K562 (cell line): Measurements from ENCODE around the gene E2F1. TPM values are rescaled to one million over a fixed set of nuclear protein-coding genes. Genes with fewer than 3 reads are reported as not detected.

ENCODE experiments used
- ATAC-seq: fragments of 200-7000 bp; cut with Tn5 transposase; 3 replicates; pipeline ENCODE4 v1.9.1; 2020; ENCODE audit warnings: moderate library complexity
- BruUV-seq: library from RNA; stranded (reverse); fragments of 400-500 nt; replicated peaks from 2 replicates; lab custom pipeline; 2021; lab: Mats Ljungman, UMichigan
- CTCF ChIA-PET: fragments of 300-600 bp; formaldehyde crosslinking; extraction: SDS; loops from one replicate; lab custom pipeline; 2021; ENCODE audit warnings: low intra/inter-chr PET ratio; lab: Yijun Ruan, JAX
- POLR2A ChIA-PET: fragments of 300-600, 350-650 bp; sonication (Branson Sonifier 250); formaldehyde crosslinking; extraction: SDS; loops from one replicate; lab custom pipeline; 2021; ENCODE audit warnings: antibody characterized with exemption, inconsistent platforms; lab: Yijun Ruan, JAX
- DNase-seq, 4 experiments: peaks; one replicate each; pipeline versions ENCODE4 v3.0.0 to v3.0.0-alpha.2; 2011 to 2018; ENCODE audit warnings: low spot score in 3 of 4, mixed read lengths in 3 of 4; ENCODE audit errors: extremely low read depth in 1 of 4
- FAIRE-seq: peaks from 2 replicates; lab custom pipeline; 2011; peaks lifted over from hg19 to GRCh38; lab: Jason Lieb, UNC
- H2AFZ ChIP-seq: 2 replicates; pipeline ENCODE4 v1.6.0; 2011; ENCODE audit warnings: low read depth, low read length, control low read depth, inconsistent platforms
- H3K27ac ChIP-seq: fragments of 200-600 bp; 3 replicates; pipeline ENCODE4 v1.8.0; 2011; ENCODE audit warnings: low read depth, mild to moderate bottlenecking, control low read depth, inconsistent platforms, low read length, moderate library complexity, mixed read lengths; ENCODE audit errors: extremely low read depth
- H3K27me3 ChIP-seq, 2 experiments: fragments of 300-600 bp in 1 of 2; 2 replicates in 1 of 2; 3 replicates in 1 of 2; pipeline versions ENCODE4 v1.6.0 to v1.8.0; 2011; ENCODE audit warnings: inconsistent platforms in 2 of 2, low read length in 2 of 2, mild to moderate bottlenecking in 1 of 2, mixed read lengths in 1 of 2, moderate library complexity in 1 of 2; ENCODE audit not compliant: control insufficient read depth in 2 of 2, insufficient read depth in 2 of 2
- H3K36me3 ChIP-seq: fragments of 300-600 bp; 3 replicates; pipeline ENCODE4 v1.8.0; 2011; ENCODE audit warnings: mild to moderate bottlenecking, low read length, inconsistent platforms; ENCODE audit not compliant: control insufficient read depth, insufficient read depth
- H3K4me1 ChIP-seq, 2 experiments: fragments of 200-600 bp in 1 of 2; replicated peaks in 1 of 2; 2 replicates in 1 of 2; 3 replicates in 1 of 2; pipeline versions ENCODE4 v1.5.1 to v1.8.0; 2011; ENCODE audit warnings: inconsistent platforms in 2 of 2, low read length in 2 of 2, mild to moderate bottlenecking in 1 of 2, mixed read lengths in 1 of 2, moderate library complexity in 1 of 2; ENCODE audit not compliant: control insufficient read depth in 2 of 2, insufficient read depth in 2 of 2
- H3K4me2 ChIP-seq: 2 replicates; pipeline ENCODE4 v1.6.1; 2011; ENCODE audit warnings: low read length, control low read depth, inconsistent platforms, mixed read lengths; ENCODE audit not compliant: insufficient read depth
- H3K4me3 ChIP-seq: fragments of 200-600 bp; sonication (generic), shearing (Covaris generic); 2 replicates; pipeline ENCODE4 v1.5.1; 2016; ENCODE audit warnings: control low read depth, inconsistent platforms
- H3K79me2 ChIP-seq: fragments of 200-600 bp; 3 replicates; pipeline ENCODE4 v1.8.0; 2011; ENCODE audit warnings: low read length, inconsistent platforms; ENCODE audit not compliant: control insufficient read depth, insufficient read depth
- H3K9ac ChIP-seq, 2 experiments: 2 replicates each; pipeline versions ENCODE4 v1.6.0 to v1.6.1; 2011; ENCODE audit warnings: low read depth in 2 of 2, low read length in 2 of 2, control low read depth in 1 of 2, inconsistent platforms in 1 of 2, mild to moderate bottlenecking in 1 of 2, mixed read lengths in 1 of 2; ENCODE audit not compliant: insufficient read depth in 1 of 2
- H3K9me1 ChIP-seq: one replicate; pipeline ENCODE4 v1.6.0; 2011; ENCODE audit warnings: inconsistent platforms, mild to moderate bottlenecking, low read length, moderate library complexity; ENCODE audit not compliant: control insufficient read depth, insufficient read depth
- H3K9me3 ChIP-seq: replicated peaks from 2 replicates; pipeline ENCODE4 v1.5.1; 2011; ENCODE audit warnings: low read depth, low read length, inconsistent platforms; ENCODE audit not compliant: control insufficient read depth, insufficient read depth
- H4K20me1 ChIP-seq: replicated peaks from 2 replicates; pipeline ENCODE4 v1.6.1; 2011; ENCODE audit warnings: low read length, inconsistent platforms, mixed read lengths; ENCODE audit not compliant: control insufficient read depth, insufficient read depth
- PRPF4 ChIP-seq: fragments of 200-400 bp; formaldehyde crosslinking; IDR thresholded peaks from one replicate; pipeline ENCODE4 v1.6.1; 2017; ENCODE audit warnings: low read length, low read depth, mild to moderate bottlenecking; ENCODE audit not compliant: insufficient read depth, poor library complexity, severe bottlenecking
- TEAD1 ChIP-seq, 2 experiments: fragments of 450-650 bp in 1 of 2; sonication (generic) in 1 of 2; formaldehyde crosslinking; IDR thresholded peaks; 2 replicates each; pipeline versions ENCODE4 v1.4.0 to v1.8.0; 2020 to 2022; ENCODE audit warnings: mild to moderate bottlenecking in 2 of 2, missing genetic modification reagents in 1 of 2
- ZNF143 ChIP-seq: sonication (generic); formaldehyde crosslinking; IDR thresholded peaks from 2 replicates; pipeline ENCODE4 v1.9.0; 2022; ENCODE audit warnings: mild to moderate bottlenecking, missing genetic modification reagents
- WGBS: fragments of 100-300 bp; shearing (Covaris generic); methylation state at CpG from one replicate; pipeline ENCODE4 v1.1.6; 2016; ENCODE audit warnings: low coverage, mixed read lengths; ENCODE audit not compliant: insufficient coverage; ENCODE audit errors: missing lambda C conversion rate; 5-methylcytosine and 5-hydroxymethylcytosine counted together
- in situ Hi-C: fragments of 300-500 bp; cut with MboI; formaldehyde crosslinking; loops from 4 replicates; pipeline ENCODE4 v1.15.0; 2018; ENCODE audit warnings: inconsistent platforms, mixed read lengths
- intact Hi-C: fragments of 100-400 bp; cut with micrococcal nuclease; formaldehyde crosslinking; loops from 2 replicates; pipeline ENCODE4 v1.14.2; 2022
- polyA plus RNA-seq, 8 experiments: library from polyadenylated mRNA; depleted of rRNA in 4 of 8; stranded (reverse) in 5 of 8; unstranded in 3 of 8; fragments of >200 nt; fragmentation: Nextera tagmentation in 2 of 8; fragmentation: Illumina TruSeq in 1 of 8; extraction: Ambion mirVana in 2 of 8; extraction: Trizol in 1 of 8; gene quantifications; 2 replicates each; pipeline versions ENCODE4 v1.2.1 to v1.2.3, GENCODE V29; 2011 to 2014; ENCODE audit warnings: inconsistent platforms in 1 of 8, missing spikeins in 1 of 8
- total RNA-seq, 7 experiments: library from RNA; depleted of rRNA in 6 of 7; stranded (reverse); fragments of >200 nt in 6 of 7; fragmentation: Illumina TruSeq in 2 of 7; extraction: Trizol in 2 of 7; gene quantifications; 2 replicates each; pipeline versions ENCODE4 v1.2.1 to v1.2.3, GENCODE V29; 2011 to 2021; ENCODE audit warnings: low replicate concordance in 1 of 7

Gene E2F1
- total and polyA plus RNA-seq, 9 of the 15 experiments (the other 6 are each of a cell fraction or from before 2014, with no cell fraction given) = 0.14 to 30.6 (median 13.1) TPM

- Histone ChIP-seq H2AFZ (peak overlapping the region; percentile 53), H3K4me2 (peak overlapping the region; percentile 55), H3K79me2 (peaks cover 30% of the 10 kb centered on the region), H3K27me3 (no peaks in the 10 kb centered on the region), H3K27ac (no peak overlapping the region; the same call in 2 of the 3 replicates), H3K4me1 (peaks cover 40 to 63% of the 10 kb centered on the region in 2 experiments), H3K9me1 (no peaks in the 10 kb centered on the region), H4K20me1 (peaks cover 14% of the 10 kb centered on the region; the same call in 1 of the 2 replicates), H3K9ac (peak overlapping the region in 1 of 2 experiments; percentile 59; a peak in 1 of 4 replicates), H3K36me3 (peaks cover 7% of the 10 kb centered on the region; the same call in 1 of the 3 replicates), H3K4me3 (no peak overlapping the region), H3K9me3 (no peaks in the 10 kb centered on the region)
- no peak for FAIRE-seq
- TF ChIP-seq TEAD1 (CRISPR knock-in tag; IDR thresholded peaks at IDR 0.05) (0 out of 4 replicates have a peak, but pooled peaks of 1 of the 2 experiments have one; percentile 9), PRPF4 (no peak), ZNF143 (CRISPR knock-in tag) (0 out of 2 replicates have a peak, but pooled peaks have one; percentile 31)
- ChIA-PET CTCF (no interaction called here), POLR2A (interaction anchor here (0.9 to 1.0 kb wide), 2 partner anchors 9 to 19 kb away, joined by 4 read pairs; no protein-coding TSS in a partner anchor)
- no peak for DNase-seq
- ATAC-seq = no peak
- intact Hi-C loops = loop anchor here (5.0 kb wide), 2 partner anchors 45 to 125 kb away; partner anchors contain the start of genes CHMP4B and ZNF341
- in situ Hi-C loops = no loop called here
- BruUV-seq = no TSS peak
- 51% methylated on average over 14 of the region's 14 CpGs for WGBS
Measured at GRCh38 chr20:33686984-33687366, 790 bp upstream of the E2F1 start.
